CD4-positive, alpha-beta T cell treated with Interleukin-6 at 100 ng/mL for 8 hours (primary cell): ENCODE data around the gene RNF175.

Source experiments
- DNase-seq: peaks from one replicate; pipeline ENCODE4 v3.0.0-alpha.2; 2020; ENCODE audit warnings: mixed read lengths, low spot score

Gene RNF175

GRCh38 chr4:153745651-153746050 is 14.2 kb downstream of the RNF175 start:
- DNase-seq = no peak

- no peak for DNase-seq
Measured at GRCh38 chr4:153741541-153741940, 18.3 kb downstream of the RNF175 start.

GRCh38 chr4:153735906-153736461 is 23.8 kb downstream of the RNF175 start:
- no peak for DNase-seq

GRCh38 chr4:153733751-153734448 is 25.9 kb downstream of the RNF175 start:
- no peak for DNase-seq

- DNase-seq = no peak
Measured at GRCh38 chr4:153731239-153731638, 28.6 kb downstream of the RNF175 start.

GRCh38 chr4:153729895-153730294 is 29.9 kb downstream of the RNF175 start:
- no peak for DNase-seq

- DNase-seq = no peak
Measured at GRCh38 chr4:153728660-153729059, 31.2 kb downstream of the RNF175 start.

- DNase-seq = no peak
Measured at GRCh38 chr4:153728151-153728550, 31.7 kb downstream of the RNF175 start.

GRCh38 chr4:153725831-153726154 is 34.0 kb downstream of the RNF175 start:
- DNase-seq = no peak

GRCh38 chr4:153725136-153725830 is 34.5 kb downstream of the RNF175 start:
- no peak for DNase-seq

- DNase-seq = no peak
Measured at GRCh38 chr4:153724606-153725005, 35.2 kb downstream of the RNF175 start.

GRCh38 chr4:153722036-153722435 is 37.8 kb downstream of the RNF175 start:
- no peak for DNase-seq

- DNase-seq = no peak
Measured at GRCh38 chr4:153713866-153714646, 45.8 kb downstream of the RNF175 start.

GRCh38 chr4:153710681-153711080 is 49.1 kb downstream of the RNF175 start:
- DNase-seq = no peak

GRCh38 chr4:153706519-153706918 is 53.3 kb downstream of the RNF175 start:
- no peak for DNase-seq

- DNase-seq = no peak
Measured at GRCh38 chr4:153705743-153706468, 53.9 kb downstream of the RNF175 start.

- DNase-seq = no peak
Measured at GRCh38 chr4:153704522-153704921, 55.3 kb downstream of the RNF175 start.

GRCh38 chr4:153684971-153685371 is 74.9 kb downstream of the RNF175 start:
- no peak for DNase-seq

- peak; percentile 50 for DNase-seq
Measured at GRCh38 chr4:153684182-153684970, 75.4 kb downstream of the RNF175 start, which contains the start of gene TLR2. TSS of gene TLR2 (plus strand) at chr4:153684280. CDS start at chr4:153702908, 18,628 bp downstream.

- no peak for DNase-seq
Measured at GRCh38 chr4:153683763-153684181, 76.1 kb downstream of the RNF175 start.

- no peak for DNase-seq
Measured at GRCh38 chr4:153679486-153679885, 80.3 kb downstream of the RNF175 start.
